Measurements from ENCODE around the gene OR4X1. TPM values are rescaled to one million over a fixed set of nuclear protein-coding genes. Genes with fewer than 3 reads are reported as not detected.

The OR4X1 gene
- total and polyA plus RNA-seq, 2 of the 8 experiments (the other 6 are each of a cell fraction or from before 2014, with no cell fraction given): not detected

DNA sequence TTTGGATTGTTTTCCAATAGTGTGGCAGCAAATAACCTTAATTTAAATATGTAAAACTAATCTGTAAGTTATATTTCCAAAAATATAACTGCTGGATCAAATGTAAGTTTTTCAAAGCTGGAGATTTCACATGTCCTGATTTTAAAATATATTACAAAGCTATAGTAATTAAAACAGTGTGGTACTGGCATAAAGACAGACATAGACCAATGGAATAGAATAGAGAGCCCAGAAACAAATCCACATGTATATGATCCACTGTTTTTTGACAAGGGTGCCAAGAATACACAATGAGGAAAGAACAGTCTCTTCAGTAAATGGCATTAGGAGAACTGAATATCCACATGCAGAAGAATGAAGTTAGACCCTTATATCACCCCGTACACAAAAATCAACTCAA is 14.8 kb upstream of the OR4X1 start:
- Histone ChIP-seq H3K23me2 (ENCODE audit: low read depth, low read length) (no peaks in the 10 kb centered on the region), H4K8ac (ENCODE audit: extremely low read depth, insufficient read depth, low read length) (no peak overlapping the region), H2BK5ac (ENCODE audit: low read depth, low read length) (no peak overlapping the region), H2AFZ (ENCODE audit: low read length) (no peak overlapping the region), H4K91ac (replicated peaks; ENCODE audit: insufficient read length, low read length) (no peak overlapping the region), H3K4me1 (replicated peaks in 1 of 4; ENCODE audit: control insufficient read depth in 3 of 4, insufficient read depth in 4 of 4, low read length in 3 of 4) (no peaks in the 10 kb centered on the region), H3K36me3 (ENCODE audit: control insufficient read depth in 2 of 4, insufficient read depth in 4 of 4, low read length in 3 of 4) (no peaks in the 10 kb centered on the region), H4K20me1 (replicated peaks in 1 of 2; ENCODE audit: control insufficient read depth in 1 of 2, insufficient read depth in 2 of 2, low read length in 2 of 2) (no peaks in the 10 kb centered on the region), H2AK5ac (ENCODE audit: low read depth, low read length) (no peak overlapping the region), H3K4ac (replicated peaks; ENCODE audit: insufficient read length, low read depth, low read length) (no peak overlapping the region), H2BK120ac (replicated peaks; ENCODE audit: low read depth, low read length) (no peak overlapping the region), H3K23ac (ENCODE audit: insufficient read length) (no peak overlapping the region), H4K5ac (ENCODE audit: insufficient read length, low read depth, low read length) (no peak overlapping the region), H3K79me2 (ENCODE audit: control insufficient read depth in 1 of 2, insufficient read depth in 2 of 2, low read length in 2 of 2) (no peaks in the 10 kb centered on the region), H3K79me1 (ENCODE audit: low read depth, low read length) (no peaks in the 10 kb centered on the region), H3K9me3 (ENCODE audit: insufficient read depth in 2 of 2, low read depth in 1 of 2, low read length in 1 of 2) (peaks cover 46 to 47% of the 10 kb centered on the region in 2 experiments), H3K27me3 (replicated peaks in 1 of 4; ENCODE audit: control insufficient read depth in 3 of 4, extremely low read depth in 1 of 4, insufficient read depth in 3 of 4, low read length in 3 of 4) (no peaks in the 10 kb centered on the region), H2BK20ac (ENCODE audit: low read length) (no peak overlapping the region), H2BK12ac (ENCODE audit: low read depth, low read length) (no peak overlapping the region), H3K9ac (replicated peaks in 1 of 4; ENCODE audit: extremely low read depth in 1 of 4, low read depth in 3 of 4, low read length in 3 of 4) (no peak overlapping the region), H3K4me3 (ENCODE audit: extremely low read depth in 1 of 4, insufficient read depth in 2 of 4, low read depth in 3 of 4, low read length in 4 of 4) (no peak overlapping the region), H3K56ac (replicated peaks; ENCODE audit: insufficient read length, low read depth, low read length) (no peak overlapping the region), H3K18ac (ENCODE audit: extremely low read depth, low read length) (no peak overlapping the region), H3K27ac (ENCODE audit: low read depth, low read length) (no peak overlapping the region), H3K4me2 (ENCODE audit: insufficient read depth in 1 of 2, low read depth in 2 of 2, low read length in 2 of 2) (no peak overlapping the region), H3K14ac (ENCODE audit: insufficient read length) (no peak overlapping the region), H2BK15ac (ENCODE audit: low read length) (no peak overlapping the region)
- FAIRE-seq (no peak), DNase-seq (ENCODE audit: low read depth in 1 of 2, low spot score in 2 of 2) (no peak)
- WGBS, 2 experiments (ENCODE audit: extremely low coverage in 1 of 2, insufficient coverage in 1 of 2, insufficient read length in 1 of 2, insufficient replicate concordance in 2 of 2, low coverage in 1 of 2, low lambda C conversion rate in 2 of 2, missing lambda C conversion rate in 1 of 2): 78% methylated on average over 1 of the region's 1 CpG; no CpG with 5 or more reads in 1 of the 2 experiments
- CTCF ChIA-PET (ENCODE audit: partially characterized antibody): no interaction called here
- POLR2A ChIA-PET (ENCODE audit: partially characterized antibody): no interaction called here
- no peak for TF ChIP-seq TBP (IDR thresholded peaks at IDR 0.05; ENCODE audit: low read depth, low read length)
- no peak for TF ChIP-seq MAFK (IDR thresholded peaks at IDR 0.05; ENCODE audit: low read depth, low read length)
- no peak for TF ChIP-seq TCF12 (IDR thresholded peaks at IDR 0.05; ENCODE audit: low read depth, low read length)
- TF ChIP-seq, protein P1, sequence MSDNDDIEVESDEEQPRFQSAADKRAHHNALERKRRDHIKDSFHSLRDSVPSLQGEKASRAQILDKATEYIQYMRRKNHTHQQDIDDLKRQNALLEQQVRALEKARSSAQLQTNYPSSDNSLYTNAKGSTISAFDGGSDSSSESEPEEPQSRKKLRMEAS (IDR thresholded peaks at IDR 0.05): no peak
- TF ChIP-seq CREB1 (IDR thresholded peaks at IDR 0.05): no peak
- TF ChIP-seq SUZ12 (IDR thresholded peaks at IDR 0.05; ENCODE audit: low read length): no peak
- TF ChIP-seq POLR2AphosphoS5 (IDR thresholded peaks at IDR 0.05; ENCODE audit: low read depth, low read length): no peak
- TF ChIP-seq SIRT6 (IDR thresholded peaks at IDR 0.05; ENCODE audit: low read length): no peak
- TF ChIP-seq, protein P2, sequence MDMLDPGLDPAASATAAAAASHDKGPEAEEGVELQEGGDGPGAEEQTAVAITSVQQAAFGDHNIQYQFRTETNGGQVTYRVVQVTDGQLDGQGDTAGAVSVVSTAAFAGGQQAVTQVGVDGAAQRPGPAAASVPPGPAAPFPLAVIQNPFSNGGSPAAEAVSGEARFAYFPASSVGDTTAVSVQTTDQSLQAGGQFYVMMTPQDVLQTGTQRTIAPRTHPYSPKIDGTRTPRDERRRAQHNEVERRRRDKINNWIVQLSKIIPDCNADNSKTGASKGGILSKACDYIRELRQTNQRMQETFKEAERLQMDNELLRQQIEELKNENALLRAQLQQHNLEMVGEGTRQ (IDR thresholded peaks at IDR 0.05; ENCODE audit: low read length): no peak
- TF ChIP-seq YY1 (IDR thresholded peaks at IDR 0.05; ENCODE audit: low read depth, low read length): no peak
- TF ChIP-seq HDAC2 (IDR thresholded peaks at IDR 0.05; ENCODE audit: borderline replicate concordance in 1 of 2, low read depth in 2 of 2, low read length in 2 of 2): no peak
- no peak for TF ChIP-seq ATF2 (IDR thresholded peaks at IDR 0.05; ENCODE audit: low read length)
